Urothelium cell line (cell line): ENCODE results near the gene INPP5F.

Experiments used
- DNase-seq: peaks from one replicate; pipeline ENCODE4 v3.0.0; 2011; ENCODE audit warnings: low spot score, mixed read lengths
- FAIRE-seq: peaks from 2 replicates; lab custom pipeline; 2011; peaks lifted over from hg19 to GRCh38; lab: Jason Lieb, UNC

The INPP5F gene

GRCh38 chr10:119807960-119808697 lies 82.3 kb downstream of the INPP5F start:
- FAIRE-seq: no peak
- DNase-seq: peak; percentile 35

- FAIRE-seq: no peak
- no peak for DNase-seq
These were observed 85.3 kb downstream of the INPP5F start for GRCh38 chr10:119811122-119811521.

DNA sequence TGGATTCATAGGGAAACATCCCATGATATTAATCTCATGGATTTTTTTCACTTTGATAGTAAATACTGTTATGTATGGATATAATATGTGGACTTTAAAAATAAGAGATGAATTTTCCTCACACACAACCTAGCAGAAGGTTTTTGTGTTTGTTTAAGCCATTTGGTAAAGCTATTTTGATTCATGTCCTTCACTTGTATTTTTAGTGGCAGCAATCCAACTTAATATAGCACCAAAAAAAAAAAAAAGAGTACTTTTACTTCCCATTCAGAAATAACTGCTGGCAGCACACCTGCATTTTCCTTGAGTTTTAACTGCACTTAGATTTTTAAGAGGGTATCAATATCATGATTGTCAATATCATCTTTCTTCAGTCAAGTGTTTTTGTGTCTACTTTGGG lies 86.8 kb downstream of the INPP5F start:
- DNase-seq (no peak), FAIRE-seq (no peak)

DNA sequence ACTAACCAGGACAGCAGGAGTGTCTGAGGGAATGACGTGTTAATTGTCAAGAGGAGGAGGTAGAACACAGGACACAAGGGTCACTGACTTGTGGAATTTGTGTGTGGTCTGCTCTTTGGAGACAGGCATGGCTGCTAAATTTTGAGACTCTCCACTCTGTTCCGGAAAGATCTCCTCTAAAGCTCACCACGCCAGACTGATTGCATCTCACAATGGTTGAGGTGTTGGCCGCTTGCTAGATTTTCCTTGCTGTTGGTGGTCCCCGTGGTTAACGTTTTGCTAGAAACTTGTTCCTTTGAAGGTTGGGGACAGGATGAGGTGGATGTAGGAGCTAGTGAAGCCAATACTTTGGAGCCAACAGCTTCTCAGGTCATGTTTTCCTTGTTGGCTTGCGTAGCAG lies 89.8 kb downstream of the INPP5F start:
- DNase-seq (no peak), FAIRE-seq (no peak)

GRCh38 chr10:119817991-119818888 lies 92.4 kb downstream of the INPP5F start:
- DNase-seq (no peak), FAIRE-seq (no peak)

GRCh38 chr10:119818889-119819270 lies 93.0 kb downstream of the INPP5F start:
- FAIRE-seq (no peak), DNase-seq (no peak)

- FAIRE-seq: no peak
These were observed 95.3 kb downstream of the INPP5F start for GRCh38 chr10:119821182-119821581.

DNA sequence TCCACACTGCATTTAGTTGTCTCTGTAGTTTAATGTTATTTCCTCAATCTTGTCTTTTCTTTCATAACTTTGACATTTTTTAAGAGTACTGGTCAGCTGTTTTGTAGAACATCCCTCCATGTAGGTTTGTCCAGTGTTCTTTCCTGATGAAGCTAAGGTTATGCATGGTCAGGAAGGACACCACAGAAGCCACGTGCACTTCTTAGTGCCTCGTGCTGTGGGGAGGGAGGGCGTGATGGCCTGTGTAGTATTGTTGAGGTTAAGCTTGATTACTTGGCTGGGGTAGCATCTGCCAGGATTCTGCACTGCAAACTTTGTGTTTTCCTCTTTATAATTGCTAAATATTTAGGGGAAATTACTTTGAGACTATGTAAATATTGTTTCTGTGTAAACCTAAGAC lies 98.4 kb downstream of the INPP5F start:
- DNase-seq: no peak
- FAIRE-seq: no peak

More at GRCh38 chr10:119821182-119821581, 95.3 kb downstream of the INPP5F start:
- DNase-seq: no peak

GRCh38 chr10:119826771-119827170 lies 100.9 kb downstream of the INPP5F start:
- DNase-seq (no peak), FAIRE-seq (no peak)

DNA sequence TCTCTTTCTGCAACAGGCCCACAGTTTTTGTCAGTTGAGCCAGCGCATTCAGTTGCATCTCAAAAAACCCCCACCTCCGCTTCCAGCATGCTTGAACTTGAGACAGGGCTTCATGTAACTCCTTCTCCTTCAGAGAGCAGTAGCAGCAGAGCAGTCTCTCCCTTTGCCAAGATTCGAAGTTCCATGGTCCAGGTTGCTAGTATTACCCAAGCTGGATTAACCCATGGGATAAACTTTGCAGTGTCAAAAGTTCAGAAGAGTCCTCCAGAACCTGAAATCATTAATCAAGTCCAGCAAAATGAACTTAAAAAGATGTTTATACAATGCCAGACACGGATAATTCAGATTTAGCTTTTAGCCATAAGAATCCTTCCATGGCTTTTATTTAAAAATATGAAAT lies 101.6 kb downstream of the INPP5F start:
- FAIRE-seq (no peak), DNase-seq (no peak)

DNA sequence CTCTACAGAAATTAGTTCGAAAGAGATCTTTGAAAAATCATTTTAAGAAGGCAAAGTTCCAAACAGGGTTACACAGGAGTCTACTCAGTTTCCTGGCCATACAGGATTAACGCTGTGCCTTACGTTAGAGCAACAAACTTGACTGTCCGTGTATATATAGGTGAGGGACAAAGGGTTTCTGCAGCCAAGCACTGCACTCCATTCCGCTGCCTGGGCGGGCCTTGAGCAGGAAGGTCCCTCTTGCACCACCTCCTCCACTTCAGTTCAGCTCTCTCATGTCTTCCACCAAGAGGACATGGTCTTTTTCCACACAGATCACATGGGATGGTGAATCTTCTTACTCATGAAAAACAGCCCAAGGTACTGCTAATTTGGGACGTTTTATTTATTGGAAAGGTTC lies 103.6 kb downstream of the INPP5F start:
- DNase-seq (no peak), FAIRE-seq (no peak)

DNA sequence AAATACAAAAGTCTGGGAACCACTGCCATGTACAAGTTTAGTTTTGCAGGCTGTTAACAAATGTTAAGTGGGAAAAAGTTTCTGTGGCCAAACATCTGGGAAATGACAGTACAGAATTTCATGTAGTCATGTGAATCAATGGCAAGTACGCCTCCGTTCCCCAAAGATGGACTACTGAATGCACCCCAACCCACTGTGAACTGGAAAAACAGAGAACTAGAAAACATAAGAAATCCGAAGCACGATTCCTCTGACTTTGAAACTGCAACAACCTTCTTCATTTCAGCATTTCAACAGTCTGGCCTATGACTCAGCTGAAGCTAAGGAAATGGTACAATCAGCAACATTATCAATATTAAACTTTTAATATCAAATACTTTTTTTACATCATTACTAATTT lies 105.0 kb downstream of the INPP5F start:
- DNase-seq (no peak), FAIRE-seq (no peak)

- DNase-seq: no peak
- FAIRE-seq: no peak
These were observed 105.8 kb downstream of the INPP5F start for GRCh38 chr10:119831656-119832055.

- no peak for FAIRE-seq
- no peak for DNase-seq
These were observed 107.1 kb downstream of the INPP5F start for GRCh38 chr10:119832951-119833350.

GRCh38 chr10:119834188-119834587 lies 108.3 kb downstream of the INPP5F start:
- no peak for DNase-seq
- no peak for FAIRE-seq

DNA sequence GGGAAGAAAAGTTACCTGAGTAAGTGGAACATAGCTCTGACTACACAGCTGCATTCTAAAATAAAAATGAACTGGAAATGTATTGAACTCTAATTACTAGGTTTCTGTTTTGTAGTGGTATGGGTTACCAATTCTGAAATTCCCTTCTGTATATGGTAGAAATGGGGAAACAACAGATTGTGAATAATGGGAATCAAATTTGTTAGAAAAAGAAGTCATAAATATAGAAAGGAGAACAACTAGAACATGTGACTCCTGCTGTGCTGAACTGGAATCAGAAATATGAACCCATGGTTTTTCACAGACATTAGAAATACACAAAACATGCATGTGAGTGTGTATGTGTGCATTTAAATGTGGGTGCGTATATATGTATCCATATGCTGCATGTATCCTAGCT lies 119.8 kb downstream of the INPP5F start:
- DNase-seq (no peak), FAIRE-seq (no peak)

- DNase-seq: peak; percentile 46
- no peak for FAIRE-seq
These were observed 123.4 kb downstream of the INPP5F start for GRCh38 chr10:119849031-119849789.

- DNase-seq (no peak), FAIRE-seq (no peak)
These were observed 124.1 kb downstream of the INPP5F start for GRCh38 chr10:119849944-119850343.

DNA sequence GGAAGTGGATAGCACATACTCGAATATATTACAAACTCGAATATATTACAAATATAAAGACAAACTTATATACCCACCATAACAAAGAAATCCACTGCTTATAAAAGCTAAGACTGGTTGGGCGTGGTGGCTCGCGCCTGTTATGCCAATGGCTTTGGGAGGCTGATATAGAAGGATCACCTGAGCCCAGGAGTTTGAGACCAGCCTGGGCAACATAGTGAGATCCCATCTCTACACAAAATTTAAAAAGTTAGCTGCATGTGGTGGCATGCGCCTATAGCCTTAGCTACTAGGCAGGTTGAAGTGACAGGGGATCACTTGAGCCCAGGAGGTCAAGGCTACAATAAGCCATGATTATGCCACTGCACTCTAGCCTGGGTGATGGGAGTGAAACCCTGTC lies 126.4 kb downstream of the INPP5F start:
- FAIRE-seq (no peak), DNase-seq (no peak)

DNA sequence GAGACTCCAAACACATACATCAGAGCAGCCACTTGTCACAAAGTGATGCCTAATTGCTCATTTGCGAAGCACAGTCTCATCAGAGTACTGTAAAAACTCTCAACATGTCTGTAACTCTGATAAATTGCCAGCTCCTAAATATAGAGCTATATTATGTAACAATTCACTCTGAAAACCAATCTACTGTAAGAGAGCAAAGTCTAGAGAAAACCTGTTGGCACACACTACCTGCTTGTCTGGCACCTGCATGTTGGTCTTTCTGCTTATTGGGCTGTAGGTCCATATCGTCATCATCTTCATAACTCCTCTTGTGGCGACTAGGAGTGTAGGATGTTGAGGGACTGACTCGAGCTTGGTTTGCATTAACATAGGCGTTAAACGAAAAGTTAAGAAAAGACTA lies 127.0 kb downstream of the INPP5F start:
- DNase-seq: no peak
- no peak for FAIRE-seq

DNA sequence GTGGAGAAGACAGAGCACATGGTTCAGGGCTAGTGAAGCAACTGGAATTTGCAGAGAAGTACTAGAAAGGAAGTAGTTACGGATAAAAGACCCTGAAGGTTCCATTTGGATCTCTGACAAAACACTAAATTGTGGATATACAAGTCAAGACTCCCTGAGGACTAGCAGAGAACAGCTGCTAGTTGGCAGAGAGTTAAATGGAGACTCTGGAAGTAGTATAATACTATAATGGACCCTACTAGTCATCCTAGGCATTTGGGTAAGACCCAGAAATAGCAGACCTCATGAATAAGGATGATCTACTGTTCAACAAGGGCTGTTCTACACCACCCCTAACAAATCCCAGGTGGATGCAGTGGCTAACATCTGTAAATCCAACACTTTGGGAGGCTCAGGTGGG lies 127.7 kb downstream of the INPP5F start:
- FAIRE-seq: no peak
- no peak for DNase-seq
